Lung (tissue), 12 donors: Measurements from ENCODE around the gene SERTAD1. TPM values are rescaled to one million over a fixed set of nuclear protein-coding genes. Genes with fewer than 3 reads are reported as not detected.

Source experiments
- ATAC-seq: fragments of 200-7000 bp; cut with Tn5 transposase; one replicate; pipeline ENCODE4 v1.9.1; 2020; ENCODE audit warnings: moderate number of reproducible peaks; ENCODE audit not compliant: insufficient read depth, low FRiP score
- DNase-seq, 3 donors: peaks; one replicate each; pipeline ENCODE4 v3.0.0-alpha.2; 2013 to 2017
- H3K27ac ChIP-seq, 2 donors: one replicate each; pipeline ENCODE4 v1.5.1; 2013; ENCODE audit warnings: mild to moderate bottlenecking in 2 of 2, moderate library complexity in 2 of 2, control low read depth in 1 of 2, inconsistent platforms in 1 of 2, low read depth in 1 of 2, low read length in 1 of 2
- H3K27me3 ChIP-seq, 3 donors: one replicate each; pipeline ENCODE4 v1.5.1; 2013; ENCODE audit warnings: low read length in 2 of 3; ENCODE audit not compliant: control insufficient read depth in 3 of 3, insufficient read depth in 3 of 3
- H3K36me3 ChIP-seq, 4 donors: one replicate each; pipeline ENCODE4 v1.5.1; 2013; ENCODE audit warnings: low read length in 4 of 4, mild to moderate bottlenecking in 1 of 4, moderate library complexity in 1 of 4; ENCODE audit not compliant: control insufficient read depth in 4 of 4, insufficient read depth in 4 of 4
- H3K4me1 ChIP-seq, 5 donors: one replicate each; pipeline ENCODE4 v1.5.1; 2013; ENCODE audit warnings: low read length in 5 of 5, mild to moderate bottlenecking in 2 of 5, moderate library complexity in 1 of 5; ENCODE audit not compliant: control insufficient read depth in 5 of 5, insufficient read depth in 5 of 5
- H3K4me3 ChIP-seq: one replicate; pipeline ENCODE4 v1.5.1; 2013; ENCODE audit warnings: mild to moderate bottlenecking, control low read depth, moderate library complexity
- H3K9ac ChIP-seq, 2 donors: one replicate each; pipeline ENCODE4 v1.5.1; 2013; ENCODE audit warnings: low read length in 2 of 2, control low read depth in 1 of 2; ENCODE audit not compliant: insufficient read depth in 1 of 2
- H3K9me3 ChIP-seq, 4 donors: one replicate each; pipeline ENCODE4 v1.5.1; 2013; ENCODE audit warnings: low read length in 3 of 4, mild to moderate bottlenecking in 1 of 4, moderate library complexity in 1 of 4; ENCODE audit not compliant: control insufficient read depth in 4 of 4, insufficient read depth in 3 of 4
- CTCF ChIP-seq: IDR thresholded peaks from 2 replicates; pipeline ENCODE4 v1.5.1; 2012; ENCODE audit warnings: mild to moderate bottlenecking; ENCODE audit errors: control extremely low read depth, extremely low read depth
- WGBS, 2 donors: extraction: QIAGEN DNeasy Blood & Tissue Kit; methylation state at CpG; one replicate each; pipeline ENCODE4 v1.1.7; 2013; 5-methylcytosine and 5-hydroxymethylcytosine counted together
- polyA plus RNA-seq, 2 donors: library from polyadenylated mRNA; stranded (reverse); fragments of 200-250 nt; gene quantifications; one replicate each; pipeline ENCODE4 v1.2.1, GENCODE V29; 2013
- total RNA-seq, 2 donors: library from RNA; depleted of rRNA in 1 of 2; stranded (reverse); fragments of >200 nt in 1 of 2; gene quantifications; one replicate each; pipeline ENCODE4 v1.2.1, GENCODE V29; 2014 to 2021
- donor health status: control.
- donor health status: control.
- donor health status: Bipolar disorder and iron deficiency.
- donor health status: healthy.
- donor health status: DM: yes; HTN: yes; CAD: no.

The SERTAD1 gene
- total and polyA plus RNA-seq, 4 donors: 10.8 to 37.9 (median 24.2) TPM

- DNase-seq (no peak), ATAC-seq (no peak)
- Histone ChIP-seq H3K4me3 (no peak overlapping the region), H3K27ac (no peak overlapping the region), H3K27me3 (no peaks in the 10 kb centered on the region), H3K36me3 (peaks cover 0 to 49% (median 17%) of the 10 kb centered on the region in 4 donors), H3K9ac (no peak overlapping the region), H3K4me1 (no peaks in the 10 kb centered on the region), H3K9me3 (no peaks in the 10 kb centered on the region)
- TF ChIP-seq CTCF: no peak
- WGBS, 2 donors: 91 to 96% methylated on average over 25 of the region's 25 CpGs
Measured at GRCh38 chr19:40377876-40378385, 47.9 kb downstream of the SERTAD1 start.

GRCh38 chr19:40376286-40376862, 49.4 kb downstream of the SERTAD1 start:
- no peaks in the 10 kb centered on the region for H3K27me3 ChIP-seq
- DNase-seq (no peak), ATAC-seq (no peak)
- no peak overlapping the region for H3K4me3 ChIP-seq
- WGBS, 2 donors: 82 to 91% methylated on average over 12 to 17 of the region's 17 CpGs
- H3K36me3 ChIP-seq: peaks cover 0 to 50% (median 23%) of the 10 kb centered on the region in 4 donors
- no peak overlapping the region for H3K27ac ChIP-seq
- no peaks in the 10 kb centered on the region for H3K9me3 ChIP-seq
- no peaks in the 10 kb centered on the region for H3K4me1 ChIP-seq
- no peak for TF ChIP-seq CTCF
- no peak overlapping the region for H3K9ac ChIP-seq

DNA sequence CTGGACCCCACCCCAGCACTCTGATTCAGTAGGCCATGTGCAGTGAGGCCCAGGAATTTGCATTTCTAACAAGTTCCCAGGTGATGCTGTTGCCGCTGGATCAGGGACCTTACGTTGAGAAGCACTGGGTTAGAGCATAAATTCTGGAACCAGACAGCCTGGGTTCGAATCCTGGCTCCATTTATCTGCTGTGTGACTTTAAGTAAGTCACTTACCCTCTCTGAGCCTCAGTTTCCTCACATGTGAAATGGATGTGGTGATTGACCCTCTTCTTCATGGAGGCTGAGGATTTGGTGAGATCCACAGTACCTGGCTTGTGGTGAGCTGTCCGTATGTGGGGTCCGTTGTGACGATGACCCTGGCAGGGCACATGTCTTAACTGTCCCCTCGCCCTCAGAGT, 51.7 kb downstream of the SERTAD1 start:
- no peak for ATAC-seq
- DNase-seq: no peak
- Histone ChIP-seq H3K27me3 (no peaks in the 10 kb centered on the region), H3K9ac (no peak overlapping the region), H3K36me3 (peaks cover 0 to 47% (median 34%) of the 10 kb centered on the region in 4 donors), H3K27ac (no peak overlapping the region), H3K4me3 (no peak overlapping the region), H3K4me1 (no peaks in the 10 kb centered on the region), H3K9me3 (no peaks in the 10 kb centered on the region)
- no peak for TF ChIP-seq CTCF
- 95 to 98% methylated on average over 7 of the region's 7 CpGs for WGBS, 2 donors

GRCh38 chr19:40371802-40372122, 54.0 kb downstream of the SERTAD1 start:
- no peak for TF ChIP-seq CTCF
- H3K4me3 ChIP-seq: no peak overlapping the region
- no peak overlapping the region for H3K27ac ChIP-seq
- H3K9ac ChIP-seq: no peak overlapping the region
- DNase-seq: no peak
- H3K27me3 ChIP-seq: no peaks in the 10 kb centered on the region
- H3K36me3 ChIP-seq: peaks cover 3 to 37% (median 30%) of the 10 kb centered on the region in 4 donors
- WGBS, 2 donors: 95 to 96% methylated on average over 5 of the region's 5 CpGs
- no peak for ATAC-seq
- no peaks in the 10 kb centered on the region for H3K9me3 ChIP-seq
- peaks cover 0 to 4% (median under 1%) of the 10 kb centered on the region in 5 donors for H3K4me1 ChIP-seq
